GM12874 (cell line): ENCODE results near the gene SPOCK3.

Source experiments
- CTCF ChIP-seq: IDR thresholded peaks from 2 replicates; pipeline ENCODE4 v1.5.1; 2011; ENCODE audit warnings: low read depth, mild to moderate bottlenecking, control low read depth, low read length, moderate library complexity; ENCODE audit not compliant: insufficient read depth

SPOCK3 gene

GRCh38 chr4:166822386-166822785, 411.9 kb downstream of the SPOCK3 start:
- TF ChIP-seq CTCF, result no peak

- no peak for TF ChIP-seq CTCF
Measured at GRCh38 chr4:166816890-166817289, 417.4 kb downstream of the SPOCK3 start.

- TF ChIP-seq CTCF, result no peak
Measured at GRCh38 chr4:166808380-166808779, 425.9 kb downstream of the SPOCK3 start.

GRCh38 chr4:166802346-166802745, 431.9 kb downstream of the SPOCK3 start:
- TF ChIP-seq CTCF, result no peak

GRCh38 chr4:166798126-166798525, 436.2 kb downstream of the SPOCK3 start:
- no peak for TF ChIP-seq CTCF

- TF ChIP-seq CTCF, result no peak
Measured at GRCh38 chr4:166777760-166778159, 456.5 kb downstream of the SPOCK3 start.

GRCh38 chr4:166763018-166763417, 471.3 kb downstream of the SPOCK3 start:
- TF ChIP-seq CTCF, result no peak

GRCh38 chr4:166741742-166742141, 492.6 kb downstream of the SPOCK3 start:
- TF ChIP-seq CTCF, result no peak
